Dermis blood vessel endothelial cell (primary cell): ENCODE data around the gene SUFU. TPM values are rescaled to one million over a fixed set of nuclear protein-coding genes. Genes with fewer than 3 reads are reported as not detected.
A peak's percentile ranks its signal among the peaks of the same experiment; 100 is the strongest.

Experiments used
- DNase-seq: peaks from one replicate; pipeline ENCODE4 v3.0.0; 2010
- total RNA-seq: library from RNA; depleted of rRNA; stranded (reverse); fragments of >200 nt; gene quantifications from 2 replicates; pipeline ENCODE4 v1.2.3, GENCODE V29; 2014

SUFU gene
- total RNA-seq, 1 donor from 2014 or later: 3.1 TPM

DNA sequence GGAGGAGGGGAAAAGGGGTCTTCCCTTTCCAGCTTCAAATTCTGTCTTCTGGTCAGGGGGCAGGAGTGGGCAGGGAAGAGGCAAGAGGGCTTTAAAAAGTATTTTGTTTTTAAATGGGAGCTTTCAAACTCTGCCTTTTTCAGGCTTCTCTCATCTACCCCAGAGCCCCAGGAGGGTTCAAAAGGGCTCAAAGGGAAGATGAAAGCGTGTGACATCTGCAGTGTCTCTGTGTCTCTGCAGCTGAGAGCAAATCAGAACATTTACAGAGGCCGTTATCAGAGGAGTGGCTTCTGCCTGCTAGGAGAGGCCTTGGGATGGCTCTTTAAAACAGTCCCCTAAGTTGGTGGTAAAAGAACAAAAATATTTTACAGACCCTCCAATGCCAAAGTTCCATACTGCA is 170.8 kb downstream of the SUFU start:
- DNase-seq: no peak

DNA sequence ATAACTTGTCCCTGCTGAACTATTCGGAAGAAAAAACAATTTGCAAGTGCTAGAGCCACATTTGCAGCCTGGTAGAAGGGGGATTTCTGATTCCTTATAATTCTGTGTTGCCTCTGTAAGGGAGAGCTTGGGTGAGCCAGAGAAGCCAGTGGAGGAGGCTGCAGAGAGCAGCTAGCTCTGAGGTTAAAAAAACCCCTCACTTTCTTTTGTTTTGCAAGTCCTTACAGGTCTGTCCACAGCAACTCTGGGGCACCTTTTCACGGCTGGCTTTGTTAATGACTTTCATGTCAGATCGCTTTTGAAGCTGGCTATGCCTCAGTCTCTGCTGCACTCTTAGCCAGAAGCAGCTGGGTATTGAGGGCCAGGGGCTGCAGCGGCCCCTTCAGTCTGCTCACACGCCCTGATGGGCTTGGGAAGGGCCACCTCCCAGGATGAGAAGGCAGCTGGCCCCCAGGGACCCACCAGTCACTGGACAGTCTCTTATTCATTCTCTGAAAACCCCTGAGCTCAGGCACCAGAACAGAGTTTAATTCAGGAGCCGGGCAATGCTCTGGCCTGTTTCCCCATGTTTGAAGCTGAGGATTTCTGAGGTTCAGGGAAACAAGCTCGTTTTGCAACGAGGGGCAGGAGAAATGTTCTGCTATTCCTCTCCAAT is 171.4 kb downstream of the SUFU start:
- DNase-seq: no peak

DNA sequence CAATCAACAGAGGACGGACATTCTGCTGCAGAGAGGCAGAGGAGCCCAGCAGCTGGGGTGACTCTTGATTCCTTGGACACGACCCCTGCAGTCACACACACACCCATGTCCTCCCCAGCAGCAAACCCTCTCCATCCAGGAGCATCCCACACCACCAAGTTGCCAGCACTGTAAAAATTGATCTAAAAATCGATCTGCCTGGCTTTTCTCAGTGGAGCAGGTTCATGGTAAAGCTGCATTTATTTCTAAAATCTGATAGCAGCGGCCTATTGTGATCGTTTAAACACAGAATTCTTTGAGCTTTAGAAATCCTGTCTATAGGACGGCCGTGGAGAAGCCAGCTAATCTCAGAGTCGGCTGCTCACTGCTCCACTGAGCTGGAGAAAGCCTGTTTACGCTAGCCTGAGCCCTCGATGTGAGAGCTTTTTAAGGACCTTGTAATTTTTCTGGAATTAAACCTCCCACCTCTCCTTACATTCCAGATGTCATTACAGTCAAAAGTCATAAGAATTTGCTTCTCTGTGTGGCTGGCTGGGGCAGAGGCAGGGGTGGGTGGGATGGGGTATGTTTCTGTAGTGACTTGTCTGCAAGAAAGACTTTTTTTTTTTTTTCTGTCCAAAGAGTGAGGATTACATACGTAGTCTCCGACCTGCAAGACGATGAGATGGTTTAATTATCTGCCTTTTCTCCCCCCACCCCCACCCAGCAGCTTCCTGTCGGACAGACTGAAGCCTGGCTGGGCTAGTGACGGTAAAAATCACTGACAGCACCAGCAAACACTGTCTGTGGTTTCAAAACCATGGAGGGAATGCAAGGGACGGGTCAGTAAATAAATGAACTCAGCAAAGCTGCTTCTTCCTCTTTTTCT is 172.1 kb downstream of the SUFU start:
- DNase-seq: no peak

DNA sequence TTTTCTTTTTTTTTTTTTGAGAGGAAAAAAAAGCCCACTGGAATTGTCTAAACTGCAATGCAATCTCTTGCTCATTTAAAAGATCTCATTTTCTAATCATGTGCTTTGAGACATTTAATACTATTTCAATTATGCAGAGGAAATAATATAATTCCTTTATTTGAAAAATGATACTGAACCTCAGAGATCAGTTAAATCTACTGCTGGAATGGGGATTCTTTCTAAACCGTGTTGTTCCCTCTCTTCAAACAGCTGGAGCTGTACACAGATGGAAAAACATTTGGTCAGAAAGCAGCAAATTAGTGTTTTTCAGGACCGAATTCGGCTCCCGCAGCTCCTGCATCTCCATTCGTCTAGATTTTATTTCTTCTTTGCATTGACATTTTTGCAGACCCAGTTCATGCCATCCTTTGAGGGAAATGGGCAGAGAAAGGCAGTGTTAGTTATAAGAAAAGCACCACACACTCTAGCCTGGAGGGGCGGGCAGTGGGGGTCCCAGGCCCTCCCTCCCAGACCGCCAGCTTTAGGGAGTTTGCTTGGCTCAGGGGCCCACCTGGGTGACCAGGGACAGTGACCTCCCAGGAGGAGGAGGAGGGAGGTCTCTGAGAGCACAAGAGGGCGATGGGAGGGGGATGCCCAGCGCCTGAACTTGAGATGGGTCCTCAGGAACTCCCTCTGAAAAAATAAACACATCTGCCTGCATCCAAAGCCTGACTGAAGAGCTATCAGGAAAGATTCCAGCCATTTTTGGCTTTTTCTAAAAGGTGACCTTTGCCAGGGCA is 173.0 kb downstream of the SUFU start:
- no peak for DNase-seq

DNA sequence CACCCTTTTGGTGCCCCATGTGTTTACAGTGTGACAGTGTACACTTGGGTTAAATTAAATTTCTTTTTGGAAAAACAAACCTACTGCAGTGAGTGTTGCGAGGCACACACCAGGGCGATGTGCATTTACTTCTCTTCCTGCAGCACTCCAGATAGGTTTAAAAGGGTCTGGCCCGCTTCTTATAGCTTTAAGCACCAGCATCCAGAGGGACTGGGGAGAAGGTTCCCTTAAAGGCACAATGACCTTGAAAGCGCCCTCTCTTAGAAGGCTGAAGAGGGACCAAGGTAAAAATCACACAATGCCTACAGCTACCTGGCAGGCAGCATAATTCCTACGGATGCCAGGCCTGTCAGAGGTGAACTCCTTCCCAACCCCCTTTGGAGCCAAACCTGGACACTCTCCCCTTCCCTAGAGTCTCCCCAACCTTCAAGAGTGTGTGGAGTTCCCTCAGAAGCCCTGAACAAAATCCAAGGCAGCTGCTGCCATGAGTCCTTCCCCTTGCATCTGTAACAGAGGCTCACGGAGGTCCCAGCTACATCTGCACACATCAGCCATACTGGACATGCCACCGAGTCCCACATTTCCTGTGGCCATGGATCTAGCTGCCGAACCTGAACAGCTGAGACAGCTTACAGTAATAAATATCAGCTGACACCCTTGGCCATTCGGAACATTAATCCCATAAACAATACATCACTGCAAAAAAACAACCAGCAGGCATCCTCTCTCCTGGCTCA is 173.7 kb downstream of the SUFU start:
- DNase-seq: no peak

DNA sequence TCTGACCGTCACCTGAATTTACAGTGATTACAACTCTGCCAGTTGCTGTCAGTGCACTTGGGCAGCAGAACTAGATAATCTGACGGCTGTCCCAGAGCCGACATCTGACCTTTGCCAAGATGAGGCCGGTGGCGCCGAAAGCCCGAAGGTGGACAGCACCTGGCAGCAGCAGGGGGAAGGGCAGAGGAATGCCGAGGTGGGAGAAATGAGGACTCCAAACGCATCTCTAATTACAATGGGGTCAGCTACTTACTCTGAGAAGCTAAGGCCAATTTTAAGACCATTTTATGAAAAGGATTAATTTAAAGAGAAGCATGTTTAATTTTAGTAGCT is 174.3 kb downstream of the SUFU start:
- no peak for DNase-seq

DNA sequence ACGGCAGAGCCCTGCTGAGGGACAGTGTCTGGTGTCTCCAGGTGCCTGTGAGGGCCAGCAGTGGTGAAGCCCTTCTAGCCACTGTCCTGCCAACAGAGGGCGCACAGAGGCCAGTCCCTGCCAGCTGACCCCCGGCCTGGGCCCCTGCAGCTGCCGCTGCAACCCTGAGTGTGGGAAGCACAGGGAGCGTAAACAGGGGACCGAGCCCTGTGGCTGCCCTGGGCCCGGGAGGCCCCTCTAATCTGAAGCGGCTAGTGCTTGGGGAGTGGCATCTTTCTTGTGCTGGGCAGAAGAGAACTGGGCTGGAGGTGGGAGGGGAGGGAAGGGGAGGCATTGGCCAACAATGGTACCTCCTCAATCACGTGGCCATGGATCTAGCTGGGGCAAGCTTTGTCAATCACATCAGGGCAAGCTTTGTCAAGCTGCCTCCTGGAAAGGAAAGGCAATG is 175.1 kb downstream of the SUFU start:
- peak; percentile 79 for DNase-seq

DNA sequence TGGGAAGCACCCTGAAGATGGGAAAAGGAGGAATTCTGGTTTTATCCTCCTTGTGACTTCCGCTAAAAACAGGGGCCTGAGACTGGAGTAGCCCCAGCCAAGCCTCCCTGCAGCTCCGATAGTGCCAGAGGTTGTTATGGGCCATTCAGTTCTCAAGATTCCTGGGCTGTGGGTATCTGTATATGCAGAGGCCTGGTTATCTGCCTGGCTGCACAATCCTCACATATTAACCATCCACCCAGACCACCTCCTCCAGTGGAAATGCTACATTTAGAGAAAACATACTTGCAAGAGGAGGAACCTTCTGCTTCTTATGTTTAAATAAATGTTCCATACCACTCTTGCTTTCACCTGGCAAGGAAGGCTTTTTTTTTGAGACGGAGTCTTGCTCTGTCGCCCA is 175.8 kb downstream of the SUFU start:
- no peak for DNase-seq

GRCh38 chr10:102681696-102682095 is 177.9 kb downstream of the SUFU start:
- DNase-seq: no peak

GRCh38 chr10:102682416-102682815 is 178.6 kb downstream of the SUFU start:
- no peak for DNase-seq

GRCh38 chr10:102682981-102683380 is 179.2 kb downstream of the SUFU start:
- DNase-seq: no peak

Other genes with a start within 250 kb of the SUFU start
- gene NFKB2, start 108.3 kb upstream of the SUFU start, total RNA-seq: 33.0 and 35.7 TPM in 2 replicates
- gene PSD, start 85.2 kb upstream of the SUFU start, total RNA-seq: 0.23 and 0.34 TPM in 2 replicates
- 9.7 and 12.6 TPM in 2 replicates for gene FBXL15, start 83.1 kb upstream of the SUFU start, total RNA-seq
- gene CUEDC2, start 71.4 kb upstream of the SUFU start, total RNA-seq: 48.5 and 51.2 TPM in 2 replicates
- 0.05 TPM in 1 of 2 replicates, not detected in the other for gene C10orf95, start 52.4 kb upstream of the SUFU start, total RNA-seq
- gene ACTR1A, start 1.3 kb upstream of the SUFU start, total RNA-seq: 154 and 244 TPM in 2 replicates
- gene TRIM8, start 140.5 kb downstream of the SUFU start, total RNA-seq: 65.7 and 124 TPM in 2 replicates
- gene ARL3, start 210.4 kb downstream of the SUFU start, total RNA-seq: 3.6 and 4.6 TPM in 2 replicates
- gene SFXN2, start 210.7 kb downstream of the SUFU start, total RNA-seq: 7.1 and 13.7 TPM in 2 replicates
- 73.9 and 103 TPM in 2 replicates for gene WBP1L, start 240.0 kb downstream of the SUFU start, total RNA-seq